ENCODE results near the gene IGFBP3. TPM values are rescaled to one million over a fixed set of nuclear protein-coding genes. Genes with fewer than 3 reads are reported as not detected.

Gene IGFBP3
- total and polyA plus RNA-seq, 12 donors: 5.4 to 53.1 (median 18.1) TPM

DNA sequence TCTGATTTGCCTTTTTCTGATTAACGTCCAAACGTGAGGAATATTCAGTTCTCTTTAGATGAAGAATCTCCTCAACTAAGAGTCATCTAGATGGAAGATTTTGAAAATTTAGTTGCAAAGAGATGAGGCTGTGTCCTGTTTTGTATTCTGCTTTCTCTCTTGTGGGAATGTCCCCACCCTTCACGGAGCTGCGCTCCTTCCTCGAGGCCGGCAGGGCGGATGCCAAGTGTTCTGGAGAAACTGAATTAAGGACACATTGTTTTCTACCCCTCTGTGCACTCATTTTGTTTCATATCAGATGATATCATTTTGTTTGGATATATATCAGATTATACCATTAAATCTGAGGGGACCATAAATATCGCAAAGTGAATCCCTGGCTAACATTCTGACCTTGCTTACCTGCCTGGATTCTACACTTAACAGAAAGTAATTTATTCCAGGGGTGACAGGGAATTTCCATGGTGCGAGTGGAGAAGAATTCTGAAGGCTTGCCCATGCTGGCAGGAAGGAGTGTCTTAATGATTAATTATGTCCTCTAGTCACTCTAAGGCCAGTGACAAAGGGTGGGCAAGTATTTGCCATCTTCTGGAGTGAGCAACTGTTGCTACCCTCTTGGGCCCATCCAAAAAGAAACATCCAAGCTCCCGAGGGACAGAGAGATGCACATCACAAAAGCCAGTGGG is 47.9 kb upstream of the IGFBP3 start:
- Histone ChIP-seq H3K27me3 (no peaks in the 10 kb centered on the region), H3K4me1 (replicated peaks in 1 of 2) (no peaks in the 10 kb centered on the region), H3K27ac (no peak overlapping the region), H3K9me3 (replicated peaks in 1 of 3) (no peaks in the 10 kb centered on the region), H3K4me3 (no peak overlapping the region), H3K36me3 (replicated peaks in 1 of 2) (no peaks in the 10 kb centered on the region)
- 87 to 93% (median 88%) methylated on average over 10 of the region's 10 CpGs for WGBS, 4 donors
- no peak for TF ChIP-seq POLR2A (IDR thresholded peaks at IDR 0.05)
- TF ChIP-seq CTCF (IDR thresholded peaks at IDR 0.05): no peak
- intact Hi-C loops (cut with DNase I): no loop called here
- no peak for DNase-seq

DNA sequence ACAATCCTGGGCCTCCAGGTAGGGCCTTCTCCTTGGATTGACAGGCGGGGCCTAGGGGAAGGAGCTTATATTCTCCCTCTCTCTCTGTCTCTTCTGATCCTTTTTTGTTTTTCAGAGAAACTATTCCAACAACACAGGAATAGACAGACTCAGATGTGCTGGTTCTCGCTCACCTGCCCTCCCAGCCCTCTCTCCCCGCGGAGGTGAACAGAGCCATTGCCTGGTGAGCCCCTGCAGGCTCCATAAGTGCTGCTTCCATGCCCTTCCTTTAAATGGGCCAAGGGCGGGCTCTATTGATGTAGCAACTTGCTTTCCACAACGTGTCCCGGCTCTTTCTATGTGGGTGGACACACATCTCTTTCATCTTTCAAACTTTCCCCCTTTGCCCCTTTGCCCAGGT is 47.2 kb upstream of the IGFBP3 start:
- Histone ChIP-seq H3K27me3 (no peaks in the 10 kb centered on the region), H3K9me3 (replicated peaks in 1 of 3) (no peaks in the 10 kb centered on the region), H3K27ac (no peak overlapping the region), H3K4me1 (replicated peaks in 1 of 2) (no peaks in the 10 kb centered on the region), H3K4me3 (no peak overlapping the region), H3K36me3 (replicated peaks in 1 of 2) (no peaks in the 10 kb centered on the region)
- TF ChIP-seq POLR2A (IDR thresholded peaks at IDR 0.05) (no peak), CTCF (IDR thresholded peaks at IDR 0.05) (no peak)
- intact Hi-C loops (cut with DNase I): no loop called here
- 70 to 85% (median 78%) methylated on average over 6 to 7 of the region's 7 CpGs for WGBS, 4 donors
- no peak for DNase-seq

DNA sequence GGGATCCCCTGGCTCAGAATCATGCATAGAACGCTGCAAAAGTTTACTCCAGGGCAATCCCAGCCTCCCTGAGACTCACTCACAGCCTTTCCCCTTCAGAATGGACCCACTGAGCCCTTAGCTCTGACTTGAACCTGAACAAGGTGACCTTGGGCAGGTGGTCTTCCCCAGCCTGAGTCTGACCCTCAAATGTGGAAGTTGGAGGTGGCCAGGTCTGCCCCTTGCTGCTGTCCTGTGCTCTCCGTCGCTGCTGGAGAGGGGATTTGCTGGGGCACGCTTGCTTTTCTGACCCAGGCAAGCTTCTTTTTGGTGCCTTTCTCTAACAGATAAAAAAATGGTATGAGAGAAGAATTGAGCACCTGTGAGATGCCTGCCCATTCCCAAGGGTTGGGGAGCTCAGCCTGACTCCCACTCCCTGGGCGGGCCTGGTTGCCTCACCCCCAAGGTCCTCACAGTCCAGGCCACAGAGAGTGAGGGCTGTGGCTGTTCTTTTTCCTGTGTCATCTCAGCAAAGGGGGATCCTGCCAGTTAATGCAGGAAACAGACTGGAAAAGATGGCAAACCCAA is 46.6 kb upstream of the IGFBP3 start:
- 91 to 97% (median 93%) methylated on average over 4 to 5 of the region's 5 CpGs for WGBS, 4 donors
- Histone ChIP-seq H3K27ac (no peak overlapping the region), H3K9me3 (replicated peaks in 1 of 3) (no peaks in the 10 kb centered on the region), H3K27me3 (no peaks in the 10 kb centered on the region), H3K36me3 (replicated peaks in 1 of 2) (no peaks in the 10 kb centered on the region), H3K4me1 (replicated peaks in 1 of 2) (no peaks in the 10 kb centered on the region), H3K4me3 (no peak overlapping the region)
- DNase-seq: no peak
- TF ChIP-seq CTCF (IDR thresholded peaks at IDR 0.05): no peak
- TF ChIP-seq POLR2A (IDR thresholded peaks at IDR 0.05): no peak
- intact Hi-C loops (cut with DNase I): no loop called here

- no peaks in the 10 kb centered on the region for H3K9me3 ChIP-seq (replicated peaks in 1 of 3)
- no peak for TF ChIP-seq CTCF (IDR thresholded peaks at IDR 0.05)
- no peak for TF ChIP-seq POLR2A (IDR thresholded peaks at IDR 0.05)
- H3K4me3 ChIP-seq: no peak overlapping the region
- no peaks in the 10 kb centered on the region for H3K27me3 ChIP-seq
- H3K27ac ChIP-seq: no peak overlapping the region
- H3K36me3 ChIP-seq (replicated peaks in 1 of 2): no peaks in the 10 kb centered on the region
- intact Hi-C loops (cut with DNase I): no loop called here
- 89 to 96% (median 95%) methylated on average over 6 of the region's 6 CpGs for WGBS, 4 donors
- no peaks in the 10 kb centered on the region for H3K4me1 ChIP-seq (replicated peaks in 1 of 2)
- DNase-seq: no peak
Measured at GRCh38 chr7:45962861-45963260, 41.8 kb upstream of the IGFBP3 start.
